GM12878 (cell line): ENCODE results near the gene EDN2. TPM values are rescaled to one million over a fixed set of nuclear protein-coding genes. Genes with fewer than 3 reads are reported as not detected.
A peak's percentile ranks its signal among the peaks of the same experiment; 100 is the strongest.

Source experiments
- ATAC-seq: fragments of 200-7000 bp; cut with Tn5 transposase; 3 replicates; pipeline ENCODE4 v1.9.1; 2020; ENCODE audit warnings: mild to moderate bottlenecking, moderate library complexity
- BruUV-seq: library from RNA; stranded (reverse); fragments of 400-500 nt; replicated peaks from 2 replicates; lab custom pipeline; 2021; lab: Mats Ljungman, UMichigan
- CTCF ChIA-PET: fragments of 300-600 bp; sonication (Branson Sonifier 250); formaldehyde crosslinking; extraction: SDS; loops from one replicate; lab custom pipeline; 2021; ENCODE audit warnings: inconsistent platforms; lab: Yijun Ruan, JAX
- POLR2A ChIA-PET: fragments of 350-600 bp; formaldehyde crosslinking; extraction: SDS; loops from one replicate; lab custom pipeline; 2021; ENCODE audit warnings: inconsistent platforms; lab: Charles Lee
- RAD21 ChIA-PET: fragments of 300-600 bp; sonication (Branson Sonifier 250); formaldehyde crosslinking; loops from one replicate; lab custom pipeline; 2023; ENCODE audit warnings: antibody characterized with exemption; ENCODE audit not compliant: unreplicated experiment; lab: Charles Lee
- SMC1A ChIA-PET: fragments of 300-600 bp; sonication (Branson Sonifier 250); formaldehyde crosslinking; loops from one replicate; lab custom pipeline; 2023; ENCODE audit not compliant: unreplicated experiment, uncharacterized antibody; lab: Charles Lee
- DNase-seq: peaks from one replicate; pipeline ENCODE4 v3.0.0-alpha.2; 2011; ENCODE audit warnings: low read depth, low spot score
- FAIRE-seq: peaks from 3 replicates; lab custom pipeline; 2011; peaks lifted over from hg19 to GRCh38; lab: Jason Lieb, UNC
- H2AFZ ChIP-seq: 2 replicates; pipeline ENCODE4 v1.6.0; 2011; ENCODE audit warnings: low read depth, low read length, control low read depth; ENCODE audit not compliant: control insufficient read depth
- H3K27ac ChIP-seq: 2 replicates; pipeline ENCODE4 v1.5.1; 2011; ENCODE audit warnings: control low read depth; ENCODE audit not compliant: control insufficient read depth, insufficient read depth
- H3K27me3 ChIP-seq, 2 experiments: replicated peaks in 1 of 2; 2 replicates each; pipeline versions ENCODE4 v1.6.0 to v1.6.1; 2011; ENCODE audit warnings: low read length in 1 of 2; ENCODE audit not compliant: control insufficient read depth in 2 of 2, insufficient read depth in 2 of 2
- H3K36me3 ChIP-seq, 2 experiments: 2 replicates each; pipeline ENCODE4 v1.5.1; 2011; ENCODE audit warnings: low read length in 1 of 2; ENCODE audit not compliant: control insufficient read depth in 2 of 2, insufficient read depth in 2 of 2
- H3K4me1 ChIP-seq: 2 replicates; pipeline ENCODE4 v1.6.1; 2011; ENCODE audit warnings: mild to moderate bottlenecking, low read length, moderate library complexity, mixed read lengths; ENCODE audit not compliant: control insufficient read depth, insufficient read depth
- H3K4me2 ChIP-seq: 2 replicates; pipeline ENCODE4 v1.6.0; 2011; ENCODE audit warnings: control low read depth; ENCODE audit not compliant: control insufficient read depth, insufficient read depth
- H3K4me3 ChIP-seq: fragments of 200-600 bp; sonication (generic); 2 replicates; pipeline ENCODE4 v1.5.1; 2016
- H3K79me2 ChIP-seq: 2 replicates; pipeline ENCODE4 v1.6.0; 2011; ENCODE audit warnings: low read length; ENCODE audit not compliant: control insufficient read depth, insufficient read depth
- H3K9ac ChIP-seq: 2 replicates; pipeline ENCODE4 v1.8.0; 2011; ENCODE audit warnings: low read length, control low read depth, mixed read lengths; ENCODE audit not compliant: control insufficient read depth, insufficient read depth
- H3K9me3 ChIP-seq: replicated peaks from 3 replicates; pipeline ENCODE4 v1.5.1; 2011; ENCODE audit warnings: mild to moderate bottlenecking, low read length; ENCODE audit not compliant: control insufficient read depth, insufficient read depth
- H4K20me1 ChIP-seq: 2 replicates; pipeline ENCODE4 v1.6.0; 2011; ENCODE audit not compliant: control insufficient read depth, insufficient read depth
- SPI1 ChIP-seq: IDR thresholded peaks from 2 replicates; pipeline ENCODE4 v1.6.1; 2011; ENCODE audit warnings: low read depth, mild to moderate bottlenecking, low read length, moderate library complexity, borderline replicate concordance; ENCODE audit not compliant: insufficient read depth
- SUZ12 ChIP-seq: fragments of 200-600 bp; sonication (generic); IDR thresholded peaks from one replicate; pipeline ENCODE4 v1.6.1; 2018; ENCODE audit warnings: antibody characterized with exemption, mild to moderate bottlenecking; ENCODE audit not compliant: unreplicated experiment
- ZNF24 ChIP-seq: fragments of 450-650 bp; IDR thresholded peaks from 2 replicates; pipeline ENCODE4 v1.6.1; 2017; ENCODE audit warnings: antibody characterized with exemption, mild to moderate bottlenecking
- WGBS: methylation state at CpG from one replicate; pipeline ENCODE4 v1.1.6; 2016; ENCODE audit warnings: low lambda C conversion rate; ENCODE audit not compliant: insufficient replicate concordance, insufficient coverage; ENCODE audit errors: missing lambda C conversion rate; 5-methylcytosine and 5-hydroxymethylcytosine counted together
- in situ Hi-C: fragments of 300-500 bp; cut with MboI; formaldehyde crosslinking; loops from 9 replicates; pipeline ENCODE4 v1.14.3; 2018; ENCODE audit warnings: mixed read lengths
- intact Hi-C: fragments of 100-400 bp; cut with micrococcal nuclease; formaldehyde crosslinking; loops from one replicate; pipeline ENCODE4 v1.14.2; 2022; ENCODE audit not compliant: unreplicated experiment
- polyA plus RNA-seq, 11 experiments: library from polyadenylated mRNA; depleted of rRNA in 4 of 11; unstranded in 6 of 11; stranded (reverse) in 5 of 11; fragments of >200 nt; fragmentation: Nextera tagmentation in 4 of 11; fragmentation: Illumina TruSeq in 1 of 11; extraction: Ambion mirVana in 4 of 11; extraction: Trizol in 1 of 11; gene quantifications; 1 replicate in 1 of 11; 2 replicates in 10 of 11; pipeline versions ENCODE4 v1.2.1 to v1.2.3, GENCODE V29; 2011 to 2016; ENCODE audit warnings: inconsistent platforms in 2 of 11, missing spikeins in 2 of 11, low read depth in 1 of 11
- total RNA-seq, 4 experiments: library from RNA; depleted of rRNA in 3 of 4; stranded (reverse); fragments of >200 nt in 3 of 4; fragmentation: Illumina TruSeq in 1 of 4; extraction: Trizol in 1 of 4; gene quantifications; 2 replicates each; pipeline versions ENCODE4 v1.2.1 to v1.2.3, GENCODE V29; 2013 to 2021
- TF ChIP-seq, protein P1 (sequence below): fragments of 150-350 bp; IDR thresholded peaks from 2 replicates; pipeline ENCODE4 v1.6.1; 2016; ENCODE audit warnings: low read depth, low read length

EDN2 gene
- total and polyA plus RNA-seq, 10 of the 15 experiments (the other 5 are each of a cell fraction or from before 2014, with no cell fraction given), result 0.11 to 1.5 (median 0.43) TPM; not detected in 1

DNA sequence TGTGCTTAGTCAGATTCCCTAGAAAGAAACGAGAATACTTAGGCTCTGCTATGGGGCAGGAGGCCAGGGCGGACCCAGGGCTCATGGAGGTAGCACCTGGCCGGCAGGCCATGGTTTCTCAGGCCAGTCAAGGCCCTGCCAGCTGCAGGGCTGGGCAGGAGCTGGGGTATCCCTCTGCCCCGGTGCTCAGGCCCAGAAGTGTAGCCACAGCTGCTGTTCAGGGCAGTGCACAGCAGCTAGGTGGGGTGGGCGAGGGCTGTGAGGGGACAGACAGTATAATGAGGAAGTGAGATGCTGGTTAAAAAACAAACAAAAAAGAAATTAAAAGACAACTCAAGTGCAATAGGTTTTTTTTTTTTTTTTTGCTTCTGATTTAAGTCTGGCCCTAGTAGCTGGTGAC is 34.0 kb upstream of the EDN2 start:
- peak; percentile 76 for TF ChIP-seq SPI1
- no peak for TF ChIP-seq SUZ12
- TF ChIP-seq, protein P1, sequence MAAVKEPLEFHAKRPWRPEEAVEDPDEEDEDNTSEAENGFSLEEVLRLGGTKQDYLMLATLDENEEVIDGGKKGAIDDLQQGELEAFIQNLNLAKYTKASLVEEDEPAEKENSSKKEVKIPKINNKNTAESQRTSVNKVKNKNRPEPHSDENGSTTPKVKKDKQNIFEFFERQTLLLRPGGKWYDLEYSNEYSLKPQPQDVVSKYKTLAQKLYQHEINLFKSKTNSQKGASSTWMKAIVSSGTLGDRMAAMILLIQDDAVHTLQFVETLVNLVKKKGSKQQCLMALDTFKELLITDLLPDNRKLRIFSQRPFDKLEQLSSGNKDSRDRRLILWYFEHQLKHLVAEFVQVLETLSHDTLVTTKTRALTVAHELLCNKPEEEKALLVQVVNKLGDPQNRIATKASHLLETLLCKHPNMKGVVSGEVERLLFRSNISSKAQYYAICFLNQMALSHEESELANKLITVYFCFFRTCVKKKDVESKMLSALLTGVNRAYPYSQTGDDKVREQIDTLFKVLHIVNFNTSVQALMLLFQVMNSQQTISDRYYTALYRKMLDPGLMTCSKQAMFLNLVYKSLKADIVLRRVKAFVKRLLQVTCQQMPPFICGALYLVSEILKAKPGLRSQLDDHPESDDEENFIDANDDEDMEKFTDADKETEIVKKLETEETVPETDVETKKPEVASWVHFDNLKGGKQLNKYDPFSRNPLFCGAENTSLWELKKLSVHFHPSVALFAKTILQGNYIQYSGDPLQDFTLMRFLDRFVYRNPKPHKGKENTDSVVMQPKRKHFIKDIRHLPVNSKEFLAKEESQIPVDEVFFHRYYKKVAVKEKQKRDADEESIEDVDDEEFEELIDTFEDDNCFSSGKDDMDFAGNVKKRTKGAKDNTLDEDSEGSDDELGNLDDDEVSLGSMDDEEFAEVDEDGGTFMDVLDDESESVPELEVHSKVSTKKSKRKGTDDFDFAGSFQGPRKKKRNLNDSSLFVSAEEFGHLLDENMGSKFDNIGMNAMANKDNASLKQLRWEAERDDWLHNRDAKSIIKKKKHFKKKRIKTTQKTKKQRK, result no peak
- no peak for TF ChIP-seq ZNF24
- Histone ChIP-seq H4K20me1 (no peaks in the 10 kb centered on the region), H3K4me2 (no peak overlapping the region), H3K9ac (no peak overlapping the region), H3K4me1 (peaks cover 6% of the 10 kb centered on the region; the same call in 1 of the 2 replicates), H3K4me3 (no peak overlapping the region), H3K9me3 (no peaks in the 10 kb centered on the region), H3K27ac (no peak overlapping the region), H3K79me2 (no peaks in the 10 kb centered on the region), H3K27me3 (no peaks in the 10 kb centered on the region), H3K36me3 (no peaks in the 10 kb centered on the region; a peak in 2 of 4 replicates), H2AFZ (no peak overlapping the region)
- no peak for FAIRE-seq
- 65% methylated on average over 5 of the region's 5 CpGs for WGBS
- POLR2A ChIA-PET, result interaction anchor here (0.6 kb wide), 1 partner anchor 106 kb away, joined by 4 read pairs; no protein-coding TSS in a partner anchor
- intact Hi-C loops, result loop anchor here (5.0 kb wide), 1 partner anchor 349 kb away; no protein-coding TSS in a partner anchor
- SMC1A ChIA-PET, result no interaction called here
- RAD21 ChIA-PET, result interaction anchor here (0.6 to 0.9 kb wide), 4 partner anchors 31 to 629 kb away, joined by 3 to 4 read pairs (median 3); no protein-coding TSS in a partner anchor
- no peak for ATAC-seq
- no TSS peak for BruUV-seq
- in situ Hi-C loops, result no loop called here
- CTCF ChIA-PET, result interaction anchor here (0.6 to 7.0 kb wide), 4 partner anchors 25 to 656 kb away, joined by 3 to 59 read pairs (median 14); no protein-coding TSS in a partner anchor
- DNase-seq, result no peak
